GM21576 (cell line): ENCODE measurements around the gene XPR1.
"Not testable (repeated sequence)": the region's sequence is repeated elsewhere in the genome, so short reads cannot be mapped to it uniquely, and the experiment has no call there.

Source experiments
- ATAC-seq: cut with Tn5 transposase; IDR thresholded peaks from one replicate; pipeline ENCODE4 v1.9.1; 2021; ENCODE audit warnings: mild to moderate bottlenecking, moderate library complexity; ENCODE audit not compliant: unreplicated experiment

Gene XPR1

DNA sequence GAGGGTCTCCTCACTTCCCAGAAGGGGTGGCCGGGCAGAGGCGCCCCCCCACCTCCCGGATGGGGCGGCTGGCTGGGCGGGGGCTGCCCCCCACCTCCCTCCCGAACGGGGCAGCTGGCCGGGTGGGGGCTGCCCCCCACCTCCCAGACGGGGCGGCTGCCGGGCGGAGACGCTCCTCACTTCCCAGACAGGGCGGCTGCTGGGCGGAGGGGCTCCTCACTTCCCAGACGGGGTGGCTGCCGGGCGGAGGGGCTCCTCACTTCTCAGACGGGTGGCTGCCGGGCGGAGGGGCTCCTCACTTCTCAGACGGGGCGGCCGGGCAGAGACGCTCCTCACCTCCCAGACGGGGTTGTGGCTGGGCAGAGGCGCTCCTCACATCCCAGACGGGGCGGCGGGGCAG lies 78.9 kb downstream of the XPR1 start:
- ATAC-seq: not testable (repeated sequence)

DNA sequence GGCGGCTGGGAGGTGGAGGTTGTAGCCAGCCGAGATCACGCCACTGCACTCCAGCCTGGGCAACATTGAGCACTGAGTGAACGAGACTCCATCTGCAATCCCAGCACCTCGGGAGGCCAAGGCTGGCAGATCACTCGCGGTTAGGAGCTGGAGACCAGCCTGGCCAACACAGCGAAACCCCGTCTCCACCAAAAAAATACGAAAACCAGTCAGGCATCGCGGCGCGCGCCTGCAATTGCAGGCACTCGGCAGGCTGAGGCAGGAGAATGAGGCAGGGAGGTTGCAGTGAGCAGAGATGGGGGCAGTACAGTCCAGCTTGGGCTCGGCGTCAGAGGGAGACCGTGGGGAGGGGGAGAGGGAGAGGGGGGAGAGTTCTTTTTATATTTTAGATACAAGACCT lies 79.4 kb downstream of the XPR1 start:
- not testable (repeated sequence) for ATAC-seq

DNA sequence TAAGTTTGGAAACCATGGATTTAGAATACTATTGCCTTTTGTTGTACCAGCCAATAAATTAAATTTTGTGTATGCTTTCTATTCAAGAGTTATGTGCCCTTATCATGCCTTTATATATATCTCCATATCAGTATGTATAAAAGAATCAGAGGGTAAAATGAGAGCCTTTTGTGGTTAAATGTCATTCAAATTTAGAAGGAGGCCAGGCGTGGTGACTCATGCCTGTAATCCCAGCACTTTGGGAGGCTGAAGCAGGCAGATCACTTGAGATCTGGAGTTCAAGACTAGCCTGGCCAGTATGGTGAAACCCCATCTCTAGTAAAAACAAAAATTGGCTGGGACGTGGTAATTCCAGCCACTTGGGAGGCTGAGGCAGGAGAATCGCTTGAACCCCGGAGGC lies 88.9 kb downstream of the XPR1 start:
- ATAC-seq: no peak

DNA sequence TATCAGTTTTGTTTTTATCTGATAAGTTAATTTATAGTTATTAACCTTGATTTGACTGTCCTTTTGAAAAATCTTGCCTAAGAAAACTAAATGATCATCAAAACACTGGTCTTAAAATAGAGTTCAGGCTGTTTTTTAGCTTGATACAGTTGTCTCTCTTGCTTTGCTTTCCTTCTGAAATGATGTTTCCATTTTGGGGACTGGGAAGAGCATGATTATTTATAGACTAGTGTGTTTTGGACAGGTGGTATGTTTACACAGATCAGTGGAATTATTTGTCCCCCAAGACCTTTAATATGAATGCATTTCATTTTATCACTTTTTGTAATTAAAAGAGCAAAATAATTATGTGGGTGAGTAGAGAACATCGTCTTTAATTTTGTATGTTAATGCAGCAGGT lies 90.8 kb downstream of the XPR1 start:
- ATAC-seq: no peak

DNA sequence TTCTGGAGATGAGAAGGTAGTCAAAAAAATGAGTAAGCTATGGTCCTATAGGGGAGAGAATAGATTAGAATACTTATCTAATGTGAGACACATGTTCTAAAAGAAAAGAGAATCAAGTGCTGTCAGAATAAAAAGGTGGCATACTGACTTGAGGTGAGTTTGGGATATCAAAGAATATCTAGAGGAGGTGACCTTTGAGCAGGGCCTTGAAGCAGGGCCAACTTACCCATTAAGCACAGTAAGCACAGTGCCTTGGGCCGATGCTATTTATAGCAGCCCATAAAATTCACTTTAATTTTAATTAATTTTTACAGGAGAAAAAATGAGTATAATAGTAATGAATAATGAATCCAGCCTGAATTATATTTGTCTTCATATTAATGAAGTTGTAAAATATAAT lies 92.2 kb downstream of the XPR1 start:
- ATAC-seq: no peak

DNA sequence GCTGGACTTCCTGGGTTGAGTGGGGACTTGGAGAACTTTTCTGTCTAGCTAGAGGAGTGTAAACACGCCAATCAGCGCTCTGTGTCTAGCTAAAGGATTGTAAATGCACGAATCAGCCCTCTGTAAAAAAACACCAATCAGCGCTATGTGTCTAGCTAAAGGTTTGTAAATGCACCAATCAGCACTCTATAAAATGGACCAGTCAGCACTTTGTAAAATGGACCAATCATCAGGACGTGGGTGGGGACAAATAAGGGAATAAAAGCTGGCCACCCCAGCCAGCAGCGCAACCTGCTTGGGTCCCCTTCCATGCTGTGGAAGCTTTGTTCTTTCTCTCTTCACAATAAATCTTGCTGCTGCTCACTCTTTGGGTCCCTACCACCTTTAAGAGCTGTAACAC lies 94.2 kb downstream of the XPR1 start:
- ATAC-seq: not testable (repeated sequence)

DNA sequence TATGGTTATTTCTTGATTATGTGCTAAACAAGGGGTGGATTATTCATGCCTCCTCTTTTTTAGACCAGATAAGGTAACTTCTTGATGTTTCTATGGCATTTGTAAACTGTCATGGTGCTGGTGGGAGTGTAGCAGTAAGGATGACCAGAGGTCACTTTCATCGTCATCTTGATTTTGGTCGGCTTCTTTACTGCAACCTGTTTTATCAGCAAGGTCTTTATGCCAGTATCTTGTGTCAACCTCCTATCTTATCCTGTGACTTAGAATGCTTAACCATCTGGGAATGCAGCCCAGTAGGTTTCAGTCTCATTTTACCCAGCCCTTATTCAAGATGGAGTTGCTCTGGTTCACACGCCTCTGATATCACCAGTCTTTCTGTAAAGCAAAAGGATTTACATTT lies 95.9 kb downstream of the XPR1 start:
- not testable (repeated sequence) for ATAC-seq

DNA sequence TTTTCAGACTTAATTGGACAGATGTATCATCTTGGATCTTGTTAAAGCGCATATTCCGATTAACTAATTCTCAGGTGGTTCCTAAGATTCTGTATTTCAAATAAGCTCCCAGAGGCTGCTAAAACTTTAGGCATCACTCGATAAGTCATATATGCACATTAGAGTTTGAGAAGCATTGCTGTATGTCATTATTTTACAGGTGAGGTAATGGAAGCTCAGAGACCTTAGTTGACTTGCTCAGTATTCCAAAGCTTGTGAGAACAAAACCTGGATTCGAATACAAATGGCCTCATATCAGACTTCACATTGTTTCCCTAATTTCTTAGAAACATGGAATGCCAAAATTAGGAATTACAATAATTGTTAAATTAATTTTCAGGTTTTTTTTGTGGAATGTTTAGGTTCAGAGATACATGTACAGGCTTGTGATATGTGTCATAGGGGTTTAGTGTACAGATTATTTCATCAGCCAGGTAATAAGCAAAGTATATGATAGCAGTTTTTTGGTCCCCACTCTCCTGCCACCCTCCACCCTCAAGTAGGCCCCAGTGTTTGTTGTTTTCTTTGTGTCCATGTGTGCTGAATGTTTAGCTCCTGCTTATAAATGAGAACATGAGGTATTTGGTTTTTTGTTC lies 96.8 kb downstream of the XPR1 start:
- ATAC-seq: no peak

DNA sequence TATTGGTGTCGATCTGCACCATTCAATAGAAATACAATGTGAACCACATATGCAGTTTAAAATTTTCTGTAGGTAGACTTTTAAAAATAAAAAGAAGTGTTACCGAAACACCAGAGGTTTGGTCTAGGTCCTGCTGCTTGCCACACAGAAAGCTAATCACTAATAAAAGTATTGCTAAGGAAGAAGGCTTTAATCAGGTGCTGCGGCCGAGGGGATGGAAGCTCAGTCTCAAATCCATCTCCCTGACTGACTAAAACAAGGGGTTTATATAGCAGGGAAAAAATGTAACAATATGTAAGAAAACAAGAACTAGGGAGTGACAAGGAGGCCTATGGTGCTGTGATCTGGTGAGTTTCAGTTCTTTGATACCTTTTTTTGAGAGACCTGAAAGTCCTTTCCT lies 99.3 kb downstream of the XPR1 start:
- ATAC-seq: no peak

DNA sequence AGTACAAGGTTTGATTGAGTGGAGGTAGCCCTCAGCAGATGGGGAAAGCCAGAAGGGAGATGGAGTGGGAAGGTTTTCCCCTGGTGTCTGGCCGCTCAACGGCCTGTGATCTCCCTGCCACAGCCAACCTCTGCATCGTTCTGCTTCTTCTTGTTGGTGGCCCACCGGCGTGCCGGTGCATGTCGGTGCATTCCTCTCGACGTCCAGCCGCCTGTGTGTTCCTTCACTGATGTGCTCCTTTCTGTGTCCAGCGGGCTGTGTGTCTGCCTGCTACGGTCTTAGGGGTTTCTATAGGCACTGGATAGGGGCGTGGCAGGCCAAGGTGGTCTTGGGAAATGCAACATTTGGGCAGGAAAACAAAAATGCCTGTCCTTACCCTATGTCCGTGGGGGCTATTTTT lies 101.0 kb downstream of the XPR1 start:
- no peak for ATAC-seq

DNA sequence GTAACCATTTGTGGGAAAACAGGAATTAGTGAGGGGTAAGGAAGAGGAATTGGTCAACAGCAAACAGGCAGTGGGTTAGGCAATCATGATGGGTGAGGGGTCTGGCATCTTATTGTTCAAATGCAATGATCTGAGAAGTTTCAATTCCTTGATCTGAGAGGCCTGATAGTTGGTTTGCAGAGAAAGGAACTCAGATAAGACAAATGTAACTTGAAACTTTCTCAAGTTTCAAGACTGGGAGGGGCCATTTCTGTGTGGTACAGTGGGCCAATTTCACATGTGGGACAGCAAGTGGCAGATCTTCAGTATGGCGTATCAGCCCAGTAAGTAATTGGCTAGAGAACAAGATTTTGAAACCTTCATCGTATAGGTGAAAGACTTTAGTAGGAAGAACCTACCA lies 102.5 kb downstream of the XPR1 start:
- ATAC-seq: no peak

DNA sequence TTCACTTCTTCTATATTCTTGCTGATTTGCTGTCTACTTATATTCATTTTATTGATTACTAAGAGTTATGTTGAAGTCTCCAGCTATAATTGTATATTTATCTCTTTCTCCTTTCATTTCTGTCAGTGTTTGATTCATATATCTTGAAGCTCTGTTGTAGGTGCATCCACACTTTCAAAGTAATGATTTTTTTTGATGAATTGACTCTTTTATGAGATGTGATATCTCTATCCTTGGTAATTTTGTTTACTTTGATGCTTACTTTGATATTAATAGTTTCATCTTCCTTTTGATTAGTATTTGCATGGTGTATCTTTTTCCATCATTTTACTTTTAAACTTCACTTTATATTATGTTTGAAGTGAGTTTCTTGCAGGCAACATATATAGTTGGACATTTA lies 110.8 kb downstream of the XPR1 start:
- ATAC-seq: no peak

DNA sequence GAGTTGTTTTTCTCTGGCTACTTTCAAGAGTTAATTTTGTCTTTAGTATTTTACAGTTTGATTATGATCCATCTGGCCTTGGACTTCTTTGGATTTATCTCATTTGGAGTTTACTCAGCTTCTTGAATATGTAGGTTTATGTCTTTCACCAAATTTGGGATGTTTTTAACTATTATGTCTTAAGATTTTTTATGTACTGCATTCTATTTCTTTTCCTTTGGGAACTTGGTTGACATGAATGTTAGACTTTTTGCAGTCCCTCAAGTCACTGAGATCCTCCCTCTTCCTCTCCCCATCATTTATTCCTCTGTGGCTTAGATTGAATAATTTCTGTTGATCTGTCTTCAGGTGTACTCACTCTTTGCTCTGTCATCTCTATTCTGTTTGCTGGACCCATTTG lies 112.0 kb downstream of the XPR1 start:
- ATAC-seq: no peak

DNA sequence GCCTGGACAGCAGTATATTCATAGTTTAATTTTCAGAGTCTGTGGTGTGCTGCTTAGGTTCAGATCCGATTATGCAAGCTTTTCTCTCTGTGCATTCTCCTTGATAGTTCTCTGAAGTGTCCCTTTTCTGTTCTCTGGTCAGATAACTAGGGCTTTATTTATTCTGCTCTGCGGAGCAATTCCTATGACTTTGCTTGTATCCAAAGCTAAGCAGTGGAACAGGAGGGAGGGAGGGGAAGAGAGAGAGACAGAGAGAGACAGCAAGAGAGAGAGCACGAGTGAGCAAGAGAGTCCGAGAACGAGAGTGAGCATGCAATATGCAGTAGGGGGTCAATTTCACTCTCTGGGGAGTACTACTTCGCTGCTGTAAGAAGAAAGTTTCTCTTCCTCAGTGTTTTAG lies 113.3 kb downstream of the XPR1 start:
- ATAC-seq: no peak

DNA sequence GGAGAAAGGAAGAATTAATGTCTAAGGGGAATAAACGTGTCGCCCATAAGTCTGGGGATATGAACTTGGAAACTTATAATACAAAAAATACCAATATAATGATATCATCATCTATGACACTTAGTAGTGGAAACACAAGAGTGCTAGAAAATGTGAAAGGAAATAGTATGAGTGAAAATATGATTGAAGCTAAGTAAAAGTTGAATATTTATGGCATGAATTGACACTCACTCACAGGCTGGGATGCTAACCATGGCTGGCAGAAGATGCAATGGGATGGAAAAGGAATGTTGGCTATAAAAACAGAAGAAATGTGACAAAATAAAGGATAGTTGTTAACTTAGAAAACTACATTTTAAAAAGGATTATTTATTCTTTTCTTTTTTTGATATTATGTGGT lies 120.1 kb downstream of the XPR1 start:
- no peak for ATAC-seq

DNA sequence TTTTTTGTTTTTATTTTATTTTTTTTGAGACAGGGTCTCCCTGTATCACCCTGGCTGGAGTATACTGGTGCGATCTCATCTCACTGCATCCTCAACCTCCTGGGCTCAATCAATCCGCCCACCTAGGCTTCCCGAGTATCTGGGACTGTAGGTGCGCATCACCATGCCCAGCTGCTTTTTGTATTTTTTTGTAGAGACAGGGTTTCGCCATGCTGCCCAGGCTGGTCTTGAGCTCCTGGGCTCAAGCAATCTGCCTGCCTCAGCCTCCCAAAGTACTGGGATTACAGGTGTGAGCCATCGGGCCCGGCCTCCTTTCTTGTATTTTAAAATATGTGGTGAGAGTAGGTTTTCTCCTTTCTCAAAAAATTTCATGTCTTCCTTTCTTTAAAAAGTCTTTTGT lies 122.6 kb downstream of the XPR1 start:
- no peak for ATAC-seq

DNA sequence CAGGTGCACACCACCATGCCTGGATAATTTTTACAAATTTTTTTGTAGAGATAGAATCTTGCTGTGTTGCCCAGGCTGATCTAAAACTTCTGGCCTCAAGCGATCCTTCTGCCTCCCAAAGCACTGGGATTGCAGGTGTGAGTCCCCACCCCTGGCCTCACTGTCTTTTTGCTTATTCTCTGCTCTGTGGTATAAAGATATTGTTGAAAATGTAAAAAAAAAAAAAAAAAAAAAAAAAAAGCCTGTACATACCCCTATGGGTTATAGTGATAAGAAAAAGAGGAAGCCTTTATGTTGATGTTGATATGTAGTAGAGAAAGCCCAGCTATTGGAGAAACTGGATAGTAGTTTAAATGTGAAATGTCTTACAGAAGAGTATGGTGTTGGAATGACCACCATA lies 125.8 kb downstream of the XPR1 start:
- no peak for ATAC-seq

DNA sequence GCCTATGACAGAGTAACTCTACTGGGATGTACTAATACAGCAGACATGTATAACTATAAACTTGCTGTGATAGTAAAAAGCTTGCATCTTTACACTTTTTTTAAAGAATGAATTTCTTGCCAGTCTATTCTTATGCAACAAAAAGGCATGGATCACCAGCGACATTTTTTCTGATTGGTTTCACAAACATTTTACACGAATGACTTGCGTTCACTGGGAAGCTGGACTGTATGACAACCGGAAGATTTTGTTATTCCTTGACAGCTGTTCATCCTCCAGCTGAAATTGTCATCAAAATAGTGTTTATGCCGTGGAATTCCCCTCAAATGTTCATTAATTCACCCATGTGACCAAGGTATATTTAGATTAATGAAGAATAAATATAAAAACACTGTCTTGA lies 131.0 kb downstream of the XPR1 start:
- ATAC-seq: no peak

DNA sequence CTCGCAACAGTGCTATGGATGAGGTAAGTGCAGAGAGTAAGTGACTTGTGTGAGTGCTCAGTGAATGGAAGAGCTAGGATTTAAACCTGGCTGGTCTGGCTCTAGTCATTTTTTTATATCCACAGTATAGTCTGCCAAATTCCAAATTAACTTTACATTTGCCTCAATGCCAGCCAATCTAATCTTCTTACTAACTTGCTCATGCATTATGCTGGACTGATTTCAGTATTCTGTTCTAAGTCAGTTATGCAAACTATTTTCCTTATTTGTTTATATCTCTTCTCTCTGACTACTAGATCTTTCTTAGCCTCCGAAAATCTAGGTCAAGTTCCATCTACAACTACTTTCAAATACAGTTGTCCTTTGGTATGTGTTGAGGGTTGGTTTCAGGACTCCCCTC lies 133.3 kb downstream of the XPR1 start:
- no peak for ATAC-seq

DNA sequence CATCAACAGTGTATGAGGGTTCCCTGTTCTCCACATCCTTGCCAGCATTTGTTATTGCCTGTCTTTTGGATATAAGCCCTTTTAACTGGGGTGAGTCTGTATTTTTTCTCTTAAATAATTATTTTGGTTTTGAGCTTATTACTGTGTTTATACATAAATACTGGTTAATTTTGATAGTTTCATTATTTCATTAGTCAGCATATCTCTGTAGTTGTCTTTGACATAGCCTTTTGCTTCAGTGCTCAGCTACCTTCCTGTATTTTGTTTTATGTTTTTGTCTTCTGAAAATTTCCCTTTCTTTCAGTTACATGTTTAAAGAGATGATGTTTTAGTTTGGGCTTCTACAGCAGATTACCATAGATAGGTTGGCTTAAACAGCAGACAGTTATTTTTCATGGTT lies 138.1 kb downstream of the XPR1 start:
- no peak for ATAC-seq

DNA sequence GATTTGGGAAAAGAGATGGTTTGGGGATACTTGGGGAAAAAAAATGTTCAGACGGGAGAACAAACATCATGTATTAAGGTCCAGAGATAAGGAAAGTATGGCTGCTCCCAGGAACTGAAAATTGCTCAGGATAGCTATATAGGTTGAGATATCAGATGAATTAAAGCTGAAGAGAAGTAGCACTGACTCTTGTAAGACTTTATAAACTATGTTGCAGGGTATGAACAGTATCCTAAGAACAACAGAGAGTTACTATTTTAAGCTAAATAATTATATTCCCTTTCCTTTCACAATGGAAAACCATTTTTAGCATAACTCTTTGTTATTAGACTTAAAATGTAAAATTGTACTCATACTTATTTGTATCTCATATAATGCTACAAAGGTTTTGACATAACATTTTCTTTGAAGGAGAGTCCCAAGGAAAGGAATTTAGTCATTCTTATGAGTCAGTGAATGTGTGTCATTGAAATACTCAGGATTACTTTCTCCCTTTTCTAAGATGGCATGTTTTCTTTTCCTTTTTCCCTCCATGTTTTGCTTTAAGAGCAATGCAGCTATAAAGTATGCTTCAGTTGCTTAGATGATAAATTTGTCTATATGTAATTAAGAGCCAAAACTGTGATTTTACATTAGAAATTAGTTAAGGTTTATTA lies 141.5 kb downstream of the XPR1 start:
- ATAC-seq: no peak

DNA sequence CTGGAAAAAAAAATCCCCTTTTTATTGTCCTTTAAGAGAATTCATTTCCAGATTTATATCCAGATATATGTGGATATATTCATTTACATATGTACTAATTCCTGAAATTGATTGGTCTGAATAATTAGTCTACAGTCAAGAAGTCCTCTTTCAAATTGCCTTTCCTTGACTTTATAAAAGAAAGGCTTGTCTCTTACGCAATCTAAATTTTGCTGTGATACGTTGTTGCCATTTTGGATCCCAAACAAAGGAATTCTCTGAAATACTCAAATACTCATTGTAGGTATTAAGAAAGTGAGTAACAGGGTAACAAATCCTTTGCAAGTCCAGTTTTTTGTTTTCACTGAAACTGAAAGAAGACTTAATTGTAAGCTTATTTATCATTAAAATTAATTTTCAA lies 144.0 kb downstream of the XPR1 start:
- no peak for ATAC-seq

DNA sequence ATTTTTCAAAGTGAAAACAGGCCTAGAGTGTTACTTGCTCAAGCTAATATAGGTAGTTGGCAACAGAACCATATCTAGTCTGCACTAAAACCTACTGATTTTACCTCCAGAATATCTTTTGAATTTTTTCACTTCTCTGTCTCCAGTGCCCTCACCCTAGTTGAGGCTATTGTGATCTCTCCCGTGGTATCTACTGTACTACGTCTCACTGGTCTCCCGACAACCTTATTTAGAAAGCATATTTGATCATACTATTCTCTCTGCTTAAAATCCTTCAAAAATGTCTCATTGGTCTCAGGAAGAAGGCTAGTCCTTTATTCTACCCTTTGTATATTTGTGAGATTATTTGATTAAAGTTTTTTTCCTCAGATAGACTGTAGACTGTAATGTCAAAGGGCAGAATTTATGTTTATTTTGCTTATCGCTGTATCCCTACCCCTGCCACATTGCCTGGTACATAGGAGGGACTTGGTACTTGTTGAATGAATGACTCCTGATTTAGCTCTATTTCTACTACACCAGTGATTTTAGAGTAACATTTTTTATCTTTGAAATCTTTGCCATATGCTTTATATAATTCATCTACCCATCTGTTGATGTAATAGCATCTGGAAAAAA lies 145.4 kb downstream of the XPR1 start:
- ATAC-seq: no peak
